CD4-positive, alpha-beta T cell treated with Interleukin-17A for 1 hour (primary cell): Measurements from ENCODE around the gene NHEJ1.

Experiments used
- DNase-seq: peaks from one replicate; pipeline ENCODE4 v3.0.0-alpha.2; 2020

NHEJ1 gene

DNA sequence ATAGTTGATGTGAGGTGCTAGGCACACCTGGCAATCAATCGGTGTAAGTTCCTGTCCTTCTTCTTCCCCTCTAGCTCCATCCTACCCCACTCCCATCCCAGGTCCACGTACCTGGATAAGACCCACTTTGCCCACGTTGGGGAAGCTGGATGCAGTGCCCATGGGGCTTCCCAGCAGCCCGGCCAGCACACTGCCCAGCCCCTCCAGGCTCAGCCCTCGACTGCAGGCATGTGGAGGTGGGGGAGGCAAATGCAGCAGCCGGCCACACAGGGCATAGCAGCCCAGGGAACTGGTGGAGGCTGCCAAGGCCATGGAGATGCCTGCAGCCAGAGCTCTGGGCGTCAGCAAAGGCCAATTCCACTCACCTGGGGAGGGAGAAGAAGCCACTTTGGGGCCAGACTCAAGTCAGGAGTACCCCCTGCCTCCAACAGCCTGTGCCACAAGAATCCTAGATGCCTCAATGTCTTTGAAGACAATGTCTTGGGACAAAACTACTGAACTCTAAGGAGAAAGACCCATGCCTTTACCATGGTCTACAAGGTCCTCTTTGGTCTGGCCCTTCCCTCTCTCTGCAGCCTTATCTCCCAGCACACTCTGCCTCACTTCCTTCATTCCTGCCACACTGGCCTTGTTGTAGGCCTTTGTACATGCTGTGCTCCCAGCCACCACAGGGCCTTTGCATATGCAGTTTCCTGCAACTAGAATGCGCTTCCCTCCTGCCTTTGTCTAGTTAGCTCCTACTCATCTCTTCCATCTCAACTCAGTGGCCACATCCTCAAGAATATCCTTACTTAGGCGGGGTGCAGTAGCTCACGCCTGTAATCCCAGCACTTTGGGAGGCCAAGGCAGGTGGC lies 4.7 kb upstream of the NHEJ1 start:
- no peak for DNase-seq

DNA sequence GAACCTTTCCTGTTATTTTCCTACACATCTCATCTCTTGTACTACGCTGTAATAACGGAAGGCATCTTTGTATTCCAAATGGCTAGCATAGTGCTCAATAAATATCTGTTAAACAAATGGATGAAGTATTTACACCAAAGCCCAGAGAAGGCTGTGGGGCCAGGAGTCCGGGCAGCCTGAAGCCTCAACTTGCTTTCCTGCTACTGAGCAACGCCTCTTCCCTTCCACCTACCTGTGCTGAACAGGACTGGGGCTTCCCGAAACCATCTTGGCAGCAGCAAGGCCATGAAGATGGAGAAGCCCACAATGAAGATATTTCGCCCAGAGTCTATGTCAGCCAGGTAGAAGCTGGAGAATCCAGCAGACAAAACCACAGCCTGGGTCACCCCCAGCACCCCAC lies 2.5 kb upstream of the NHEJ1 start:
- no peak for DNase-seq

DNA sequence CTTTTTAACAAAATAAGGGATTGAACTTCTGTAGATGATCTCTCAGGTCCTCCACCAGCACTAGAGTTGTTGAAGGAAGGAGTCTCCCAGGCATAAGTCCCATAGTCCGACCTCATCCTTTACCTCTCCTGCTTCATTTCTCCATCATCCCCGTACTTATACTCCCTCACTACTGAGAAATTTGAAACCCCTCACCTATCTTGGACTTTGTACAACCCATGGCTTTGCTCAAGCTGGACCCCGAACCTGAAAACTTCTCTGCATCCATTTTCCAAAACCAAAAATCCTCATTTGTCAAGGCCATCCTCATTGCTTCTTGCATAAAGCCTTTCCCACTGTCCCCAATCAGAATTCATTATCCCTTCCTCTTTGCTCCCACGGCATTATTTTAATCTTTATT lies 482 bp upstream of the NHEJ1 start:
- no peak for DNase-seq

DNA sequence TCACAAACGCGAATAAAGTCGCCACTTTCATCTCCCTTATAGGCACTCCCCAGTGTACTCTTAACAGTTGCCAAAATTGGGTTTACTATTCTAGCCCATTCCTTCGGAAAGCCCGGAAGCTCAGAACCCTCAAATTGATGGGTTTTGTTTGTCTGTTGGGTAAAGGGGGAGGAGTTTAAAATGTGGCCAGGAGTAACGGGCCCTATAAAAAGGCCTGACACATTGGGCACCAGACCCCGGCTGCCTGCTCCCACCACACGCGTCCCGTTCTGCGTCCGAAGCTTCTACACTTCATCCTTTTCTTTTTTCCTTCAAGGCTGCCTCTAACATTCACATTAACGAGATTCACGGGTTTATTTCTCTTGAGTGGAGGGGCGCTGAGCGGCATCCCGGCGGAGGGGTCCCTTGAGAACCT lies 837 bp downstream of the NHEJ1 start:
- DNase-seq: no peak

DNA sequence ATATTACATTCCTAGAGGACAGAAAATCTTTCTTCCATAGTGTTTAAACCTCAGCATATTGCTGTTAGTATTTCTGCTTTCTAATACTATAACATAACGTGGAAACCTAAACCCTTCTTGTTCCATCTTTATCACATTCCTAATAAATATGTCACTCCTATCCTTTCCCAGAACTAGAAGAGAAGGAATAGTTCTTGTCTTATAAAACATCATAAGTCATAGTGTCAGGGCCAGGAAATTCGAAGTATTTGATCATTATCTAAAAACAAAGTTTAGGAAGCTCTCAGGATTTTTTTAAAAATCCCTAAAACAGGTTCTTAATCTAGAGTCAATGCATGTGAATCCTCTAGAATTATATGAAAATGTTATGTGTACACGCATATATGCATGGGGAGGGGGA lies 2.0 kb downstream of the NHEJ1 start:
- DNase-seq: no peak

DNA sequence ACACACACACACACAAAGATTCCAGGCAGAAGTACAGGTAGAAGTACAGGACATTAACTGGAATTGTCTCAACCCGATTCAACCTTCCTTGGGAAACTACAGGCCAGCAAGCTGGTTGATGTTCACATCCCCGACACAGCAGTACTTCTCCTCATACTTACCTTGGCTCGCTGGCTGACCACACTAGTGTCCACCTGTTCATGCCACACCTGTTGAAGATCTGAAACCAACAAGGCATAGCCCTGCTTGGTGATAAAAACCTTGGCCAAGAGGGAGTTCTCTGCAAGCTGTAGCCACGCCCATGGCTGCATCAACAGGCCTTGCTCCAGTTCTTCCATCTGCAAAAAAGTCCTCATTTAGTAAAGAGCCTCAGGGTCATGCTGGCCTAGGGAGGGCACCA lies 2.6 kb downstream of the NHEJ1 start:
- DNase-seq: no peak

DNA sequence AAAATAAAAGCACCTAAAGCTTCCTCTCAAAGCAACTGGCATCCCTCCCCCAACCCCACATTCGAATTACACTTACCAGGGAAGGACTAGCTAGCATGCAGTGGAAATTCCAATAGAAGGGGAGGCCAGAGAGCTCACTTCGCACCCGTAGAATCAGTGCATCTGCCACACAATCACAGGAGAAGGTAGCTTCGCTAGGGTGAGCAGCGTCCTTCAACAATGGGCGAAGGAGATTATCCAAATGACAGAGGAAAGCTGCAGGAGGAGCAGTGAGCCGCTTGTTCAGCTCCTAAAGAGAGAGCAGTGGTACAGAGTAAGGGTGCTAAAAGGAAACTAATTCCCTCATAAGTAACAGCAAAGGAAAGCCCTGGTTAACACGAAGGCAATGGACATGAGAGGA lies 3.2 kb downstream of the NHEJ1 start:
- DNase-seq: no peak

DNA sequence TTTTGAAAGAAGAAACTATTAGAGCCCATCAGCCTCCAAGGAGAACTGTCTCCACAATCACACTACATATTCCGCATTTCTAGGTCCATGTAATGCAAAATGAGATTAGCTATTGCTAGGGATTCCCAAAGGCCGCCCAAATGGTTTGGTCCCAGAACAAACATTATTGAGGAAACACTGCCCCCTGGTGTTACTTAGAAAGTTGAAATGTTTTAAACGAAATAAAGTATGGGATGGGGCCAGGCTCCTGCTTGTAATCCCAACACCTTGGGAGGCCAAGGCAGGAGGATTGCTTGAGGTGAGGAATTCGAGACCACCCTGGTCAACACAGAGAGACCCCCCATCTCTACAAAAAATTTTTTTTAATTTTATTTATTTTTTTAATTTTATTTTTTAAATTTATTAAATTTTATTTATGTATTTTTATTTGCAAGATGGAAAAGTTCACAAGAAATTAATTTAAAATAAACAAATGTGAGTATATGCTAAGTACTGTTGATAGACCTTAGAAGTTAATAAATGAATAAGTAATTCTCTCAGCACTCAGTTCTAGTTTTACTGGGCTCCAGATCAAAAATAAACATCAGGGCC lies 5.5 kb downstream of the NHEJ1 start:
- DNase-seq: peak; percentile 77

DNA sequence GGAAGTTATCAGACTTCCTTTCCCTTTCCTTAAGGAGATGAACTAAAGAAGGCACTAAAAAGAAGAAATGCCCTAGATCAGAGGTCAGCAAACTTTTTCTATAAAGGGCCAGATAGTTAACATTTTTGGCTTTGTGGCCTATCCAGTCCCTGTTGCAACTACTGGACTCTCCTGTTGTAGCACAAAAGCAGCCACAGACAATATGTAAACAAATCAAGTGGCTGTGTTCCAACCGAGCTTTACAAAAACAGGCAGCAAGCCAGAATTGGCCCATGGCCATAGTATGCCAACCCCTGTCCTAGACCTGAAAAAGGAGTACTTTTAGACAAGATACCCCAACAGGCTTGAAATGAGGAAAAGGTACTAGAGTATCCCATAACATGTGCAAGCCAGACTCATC lies 10.9 kb downstream of the NHEJ1 start:
- no peak for DNase-seq

DNA sequence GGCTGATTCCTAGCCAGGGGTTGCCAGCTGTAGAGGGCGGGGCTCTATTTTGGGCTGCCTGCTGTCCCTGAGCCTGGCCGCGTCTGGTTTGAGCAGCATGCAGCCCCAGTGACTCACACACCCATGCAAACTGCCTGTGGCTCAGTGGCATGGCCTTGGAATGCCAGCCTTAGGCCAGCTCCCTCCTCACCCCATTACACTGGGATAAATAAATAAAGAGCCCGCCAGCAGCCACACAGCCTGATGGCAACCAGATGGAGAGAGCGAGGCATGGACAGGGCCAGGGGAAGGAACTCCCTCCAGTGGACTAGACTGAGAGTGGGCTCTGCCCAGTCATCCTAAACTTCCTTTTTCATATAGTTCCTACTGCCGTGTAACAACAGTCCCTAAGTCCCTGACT lies 18.3 kb downstream of the NHEJ1 start:
- no peak for DNase-seq

DNA sequence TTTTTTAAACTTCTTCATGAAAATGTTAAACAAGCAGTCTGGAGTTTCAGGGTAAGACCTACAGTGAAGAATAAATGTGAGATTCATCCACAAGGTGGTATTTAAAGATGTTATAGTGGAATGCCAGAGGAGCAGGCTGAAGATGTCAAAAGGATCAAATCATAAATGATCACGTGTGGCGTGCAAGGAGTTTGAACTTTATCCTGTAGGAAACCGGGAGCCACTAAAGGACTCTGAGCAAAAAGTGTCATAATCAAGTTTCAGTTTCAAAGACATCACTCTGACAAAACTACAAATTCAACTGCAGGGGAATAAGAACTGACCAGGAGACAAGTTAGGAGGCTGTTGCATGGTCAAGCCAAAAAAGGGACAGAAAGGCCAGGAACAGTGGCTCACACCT lies 19.9 kb downstream of the NHEJ1 start:
- DNase-seq: no peak

DNA sequence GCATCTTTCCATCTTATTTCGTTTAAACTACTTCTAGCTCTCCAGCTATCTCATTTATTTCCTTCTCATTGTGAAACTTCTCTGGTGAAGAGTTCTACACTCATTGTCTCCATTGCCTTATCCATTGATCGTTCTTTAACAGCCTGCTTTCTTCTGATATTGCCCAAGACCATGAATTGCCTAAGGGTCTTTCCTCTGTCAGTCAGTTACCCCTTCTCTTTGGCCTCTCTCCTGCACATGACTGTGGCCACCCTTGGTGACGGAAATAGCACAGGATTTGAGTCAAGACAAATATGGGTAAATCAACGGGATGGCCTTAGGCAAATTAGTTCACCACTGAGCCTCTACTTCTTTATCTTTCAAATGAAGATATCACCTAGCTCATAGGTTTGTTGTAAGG lies 26.6 kb downstream of the NHEJ1 start:
- DNase-seq: no peak

DNA sequence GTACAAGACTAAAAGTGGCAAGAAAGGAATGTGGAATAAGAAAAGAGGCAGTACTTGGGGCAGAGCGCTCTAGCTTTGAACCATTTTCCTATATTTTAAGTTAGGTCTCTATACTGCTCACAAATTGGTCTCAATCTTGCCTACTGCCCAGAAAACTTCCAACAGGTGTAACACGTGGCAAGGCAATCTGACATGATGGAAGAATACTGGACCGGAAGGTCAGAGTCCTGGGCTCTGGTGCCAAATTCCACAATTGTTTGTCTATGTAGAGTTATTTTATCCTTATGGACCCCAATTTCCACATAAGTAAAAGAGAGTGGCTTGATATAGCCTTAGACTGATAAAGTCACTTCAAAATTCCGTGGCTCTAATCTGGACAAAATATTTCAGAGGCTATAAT lies 28.9 kb downstream of the NHEJ1 start:
- no peak for DNase-seq

DNA sequence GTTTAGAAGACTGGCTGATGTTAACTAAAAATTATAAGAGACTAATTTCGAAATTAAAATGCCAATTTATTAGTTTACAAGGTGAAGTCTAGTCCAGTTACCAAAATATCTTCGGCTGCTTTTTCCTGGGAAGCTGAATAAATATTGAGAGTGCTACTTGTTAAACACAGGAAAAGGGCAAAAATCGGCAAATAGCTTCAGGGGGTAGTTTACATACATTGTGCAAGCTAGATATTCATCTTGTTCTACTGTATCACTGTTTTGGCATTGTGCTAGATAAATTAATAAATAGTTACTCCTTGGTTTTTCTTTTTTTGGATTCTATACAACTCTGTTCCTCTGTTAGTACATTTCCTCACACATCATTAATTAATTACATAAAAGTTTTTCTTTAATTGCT lies 29.3 kb downstream of the NHEJ1 start:
- DNase-seq: no peak

DNA sequence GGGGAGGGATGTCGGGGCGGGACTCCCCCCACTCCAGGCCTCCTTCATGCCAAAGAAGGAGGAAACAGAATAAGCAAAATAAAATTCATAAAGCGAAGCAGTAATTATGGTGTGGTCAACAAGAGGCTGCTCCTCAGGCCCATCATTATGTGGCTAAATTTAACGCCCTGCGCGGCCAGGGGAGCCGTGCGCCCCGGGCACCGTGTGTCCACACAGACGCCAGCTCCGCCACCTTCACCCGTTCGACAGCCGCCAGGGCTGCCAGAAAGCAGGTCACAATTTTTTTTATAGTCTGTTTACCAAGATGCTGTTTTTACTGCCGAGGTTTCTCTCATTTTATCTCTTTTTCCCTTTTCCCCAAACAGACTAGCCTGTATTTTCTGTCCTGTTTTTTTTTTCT lies 31.0 kb downstream of the NHEJ1 start:
- no peak for DNase-seq

DNA sequence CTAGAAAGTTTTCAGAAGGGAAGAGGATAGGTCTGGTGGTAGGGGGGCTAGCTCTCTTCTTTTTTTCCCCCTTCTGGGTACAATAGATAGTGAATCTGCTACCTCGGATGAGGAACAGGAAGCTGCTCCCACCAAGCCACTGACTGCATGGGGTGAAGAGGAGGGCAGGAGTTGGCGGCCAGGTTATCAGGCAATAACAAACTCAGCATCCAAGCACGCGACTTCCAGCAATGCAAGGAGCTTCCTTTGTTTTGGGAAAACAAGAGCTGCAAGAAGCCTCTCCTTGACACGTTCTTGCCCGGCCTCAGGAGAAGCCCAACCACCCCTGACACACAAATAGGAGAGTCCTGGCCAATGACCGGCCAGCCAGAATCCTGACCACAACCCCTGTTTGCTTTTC lies 32.2 kb downstream of the NHEJ1 start:
- DNase-seq: no peak

DNA sequence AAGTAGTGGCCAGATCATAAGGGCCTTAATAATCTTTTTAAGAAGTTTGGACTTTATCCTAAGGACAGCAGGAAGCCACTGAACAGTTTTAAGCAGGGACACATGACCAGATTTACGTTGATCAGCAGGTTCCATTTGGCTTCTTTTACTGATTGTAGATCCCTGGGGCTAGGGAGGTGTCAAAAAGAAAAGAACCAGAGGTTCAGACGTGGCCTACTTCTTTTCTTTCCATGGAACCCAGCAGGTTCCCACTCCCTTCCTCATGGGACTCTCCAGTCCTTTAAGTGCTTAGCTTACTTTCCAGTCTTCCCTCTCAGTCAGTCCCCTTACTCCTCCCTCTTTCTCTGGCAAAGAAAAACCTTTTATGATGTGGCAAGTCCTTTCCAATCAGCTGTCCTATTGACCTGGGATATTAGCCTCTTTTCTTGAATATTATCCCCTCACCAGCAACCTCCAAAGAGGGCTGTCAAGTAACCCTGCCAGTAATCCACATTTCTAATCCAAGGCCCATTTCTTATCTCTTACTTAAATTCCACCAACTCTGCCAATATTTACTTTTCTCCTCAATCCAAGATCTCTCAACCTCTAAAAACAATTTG lies 33.5 kb downstream of the NHEJ1 start:
- no peak for DNase-seq

DNA sequence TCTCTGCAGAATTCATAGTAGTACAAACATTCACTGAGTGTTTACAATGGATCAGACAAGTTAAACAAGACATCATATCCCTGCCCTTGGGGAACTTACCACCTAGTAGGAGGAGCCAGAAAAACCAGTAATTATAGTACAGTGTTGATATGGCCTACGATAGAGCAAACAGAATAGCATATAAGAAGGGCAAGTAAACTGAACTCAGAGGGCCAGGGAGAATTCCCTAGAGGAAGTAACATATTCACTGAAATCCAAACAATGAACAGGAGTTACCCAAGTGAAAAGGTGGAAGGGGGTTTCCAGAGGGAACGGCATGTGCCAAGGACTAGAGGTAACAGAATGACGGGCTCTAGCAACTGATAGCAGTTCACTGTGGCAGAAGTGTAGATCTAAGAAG lies 34.1 kb downstream of the NHEJ1 start:
- DNase-seq: no peak

DNA sequence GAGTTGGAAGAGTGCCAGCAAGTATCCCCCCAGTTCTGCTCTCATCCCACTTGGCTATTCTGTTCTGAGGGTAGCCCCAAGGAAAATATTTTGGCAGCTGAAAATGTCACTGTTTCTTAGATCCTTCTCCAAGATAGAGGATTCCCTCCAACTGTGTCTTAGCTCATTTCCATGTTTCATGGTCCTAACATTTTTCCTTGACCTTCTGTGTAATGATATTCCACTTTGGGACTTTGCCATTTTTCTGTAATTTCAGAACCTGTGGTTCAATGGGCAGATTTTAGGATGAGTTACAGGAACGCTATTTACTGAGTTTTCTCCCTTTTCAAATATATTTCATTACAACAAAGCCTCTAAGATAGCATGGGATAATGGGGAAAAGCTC lies 34.7 kb downstream of the NHEJ1 start:
- no peak for DNase-seq

DNA sequence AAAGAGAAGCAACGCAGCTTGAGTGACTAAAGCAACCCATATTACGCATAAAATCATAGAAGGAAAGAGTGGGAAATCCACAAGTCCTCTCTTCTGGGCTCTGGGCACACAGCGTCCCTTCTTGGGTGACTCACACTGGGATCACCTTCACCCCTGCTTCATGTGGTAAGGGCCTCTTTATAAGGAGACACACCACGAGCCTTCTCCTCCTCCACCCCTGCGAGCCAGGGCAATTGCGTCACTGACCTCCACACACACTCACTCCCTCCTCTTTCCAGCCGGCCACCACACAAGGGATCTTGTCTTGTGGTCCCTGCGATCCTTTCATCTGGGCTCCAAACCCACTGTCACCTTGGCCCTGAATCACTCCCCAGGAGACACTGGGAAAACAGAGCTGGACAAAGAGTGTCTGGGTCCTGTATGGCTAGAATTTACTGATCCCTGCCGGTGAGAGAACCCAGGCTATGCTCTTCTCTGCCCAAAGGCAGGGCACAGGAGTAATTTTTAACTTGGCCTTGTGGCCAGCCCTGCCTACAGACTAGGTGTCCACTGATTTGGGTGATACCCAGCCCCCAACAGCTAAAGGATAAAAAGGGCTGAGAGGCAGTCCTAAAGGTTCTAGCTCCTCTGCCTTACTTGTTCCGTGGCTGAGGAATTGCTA lies 35.3 kb downstream of the NHEJ1 start:
- DNase-seq: no peak

DNA sequence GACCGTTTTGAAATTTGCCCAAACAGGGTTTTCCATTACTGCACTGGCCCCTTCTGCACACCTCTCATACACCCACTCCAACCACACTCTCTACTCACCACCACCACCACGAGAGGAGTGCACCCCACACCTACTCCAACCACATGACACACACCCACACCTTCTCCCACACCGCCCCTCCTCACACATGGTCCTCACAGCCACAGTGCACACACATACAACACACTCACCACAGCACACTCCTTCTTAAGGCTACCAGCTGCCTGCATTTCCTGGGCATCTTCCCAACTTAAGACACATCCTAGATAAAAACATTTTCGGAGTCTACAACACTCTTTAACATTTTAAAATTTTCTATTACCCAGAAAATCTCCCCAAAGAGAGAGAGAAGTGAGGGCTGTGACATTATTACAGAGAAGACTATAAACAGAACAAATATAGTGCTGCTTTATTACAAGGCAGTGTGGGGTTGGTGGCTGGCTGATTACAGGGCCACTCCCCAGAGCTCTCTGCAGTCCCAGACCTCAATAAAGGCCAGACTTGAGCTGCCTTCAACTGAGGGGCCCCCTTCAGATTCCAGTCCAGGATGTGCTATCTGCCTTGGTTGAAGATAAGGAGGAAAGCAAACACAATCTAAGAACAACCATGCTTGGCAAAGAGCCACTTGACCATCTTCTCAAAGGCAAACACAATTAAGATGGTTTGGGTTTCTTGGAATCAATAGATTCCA lies 36.1 kb downstream of the NHEJ1 start:
- peak; percentile 15 for DNase-seq

DNA sequence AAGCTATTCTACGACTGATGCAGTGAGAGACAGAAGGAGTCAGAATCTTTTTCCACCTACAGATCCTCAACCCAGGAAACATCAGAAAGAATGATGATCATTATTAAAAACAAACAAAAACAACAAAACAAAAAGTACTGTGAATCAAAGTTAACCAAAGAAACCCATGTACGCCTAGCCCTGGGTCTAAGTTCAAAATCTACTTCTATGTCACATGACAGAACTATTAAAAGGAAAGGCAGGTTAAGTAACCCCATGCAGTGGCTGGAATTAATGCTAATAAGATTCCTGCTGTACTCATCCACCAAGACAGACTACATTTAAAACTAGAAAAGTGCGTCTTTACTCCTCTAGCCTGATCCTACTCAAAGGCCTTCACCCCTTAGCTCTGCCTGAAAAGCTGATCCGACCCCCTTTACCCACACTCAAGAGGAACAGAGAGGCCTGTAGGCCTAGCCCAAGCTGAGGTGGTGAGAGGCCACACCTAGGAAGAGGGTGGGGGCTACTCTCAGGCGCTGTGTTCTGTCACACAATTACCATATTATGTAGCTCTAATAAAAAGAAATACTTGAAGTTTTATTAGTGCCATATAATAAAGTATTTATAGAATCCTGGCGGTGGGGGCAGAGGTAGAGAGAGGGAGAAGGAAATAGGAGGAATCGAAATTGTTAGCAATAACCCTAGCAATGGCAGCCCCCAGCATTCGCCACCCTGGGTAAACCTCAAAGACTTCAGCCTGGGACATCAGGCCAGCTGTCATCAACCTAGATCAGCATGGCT lies 37.1 kb downstream of the NHEJ1 start:
- DNase-seq: no peak
